ENCODE data around the gene CST9.

- no peak for TF ChIP-seq CTCF (IDR thresholded peaks at IDR 0.05)
- no peak for TF ChIP-seq POLR2A (IDR thresholded peaks at IDR 0.05)
These were observed 41.6 kb upstream of the CST9 start for GRCh38 chr20:23647346-23647745.
